ENCODE measurements around the gene PEX11A.

PEX11A gene

GRCh38 chr15:89725064-89725463, 34.5 kb upstream of the PEX11A start:
- no peak overlapping the region for H3K4me3 ChIP-seq (ENCODE audit: low read depth, low read length)
- DNase-seq (ENCODE audit: low read depth) = no peak
- no peak for TF ChIP-seq CTCF (conservative IDR thresholded peaks at IDR 0.05; ENCODE audit: low read depth, low read length)

- H3K4me3 ChIP-seq (ENCODE audit: low read depth, low read length) = no peak overlapping the region
- TF ChIP-seq CTCF (conservative IDR thresholded peaks at IDR 0.05; ENCODE audit: low read depth, low read length) = no peak
- no peak for DNase-seq (ENCODE audit: low read depth)
Observed at GRCh38 chr15:89724621-89725020, 34.1 kb upstream of the PEX11A start.

- no peak for TF ChIP-seq CTCF (conservative IDR thresholded peaks at IDR 0.05; ENCODE audit: low read depth, low read length)
- no peak for DNase-seq (ENCODE audit: low read depth)
- no peak overlapping the region for H3K4me3 ChIP-seq (ENCODE audit: low read depth, low read length)
Observed at GRCh38 chr15:89723031-89723430, 32.5 kb upstream of the PEX11A start.

- no peak for DNase-seq (ENCODE audit: low read depth)
- no peak overlapping the region for H3K4me3 ChIP-seq (ENCODE audit: low read depth, low read length)
- no peak for TF ChIP-seq CTCF (conservative IDR thresholded peaks at IDR 0.05; ENCODE audit: low read depth, low read length)
Observed at GRCh38 chr15:89714775-89715174, 24.2 kb upstream of the PEX11A start.

- TF ChIP-seq CTCF (conservative IDR thresholded peaks at IDR 0.05; ENCODE audit: low read depth, low read length) = no peak
- no peak for DNase-seq (ENCODE audit: low read depth)
- no peak overlapping the region for H3K4me3 ChIP-seq (ENCODE audit: low read depth, low read length)
Observed at GRCh38 chr15:89707577-89707976, 17.0 kb upstream of the PEX11A start.

GRCh38 chr15:89704411-89704810, 13.9 kb upstream of the PEX11A start:
- DNase-seq (ENCODE audit: low read depth) = no peak
- H3K4me3 ChIP-seq (ENCODE audit: low read depth, low read length) = no peak overlapping the region
- TF ChIP-seq CTCF (conservative IDR thresholded peaks at IDR 0.05; ENCODE audit: low read depth, low read length) = no peak

- no peak for DNase-seq (ENCODE audit: low read depth)
- TF ChIP-seq CTCF (conservative IDR thresholded peaks at IDR 0.05; ENCODE audit: low read depth, low read length) = no peak
- no peak overlapping the region for H3K4me3 ChIP-seq (ENCODE audit: low read depth, low read length)
Observed at GRCh38 chr15:89695198-89695597, 4.6 kb upstream of the PEX11A start.
